NCI-H128 (cell line): ENCODE measurements around the gene GPRIN1.

Experiments
- DNase-seq: peaks from one replicate; lab custom pipeline; 2025; ENCODE audit not compliant: unreplicated experiment; lab: John Stamatoyannopoulos, UW

The GPRIN1 gene

GRCh38 chr5:176609724-176610434 is at the start of gene GPRIN1:
TSS of gene GPRIN1 (minus strand) at chr5:176610156. CDS start at chr5:176599834, 10,322 bp downstream.
- peak; percentile 12 for DNase-seq

GRCh38 chr5:176659512-176659839 is 49.5 kb upstream of the GPRIN1 start:
- no peak for DNase-seq

DNA sequence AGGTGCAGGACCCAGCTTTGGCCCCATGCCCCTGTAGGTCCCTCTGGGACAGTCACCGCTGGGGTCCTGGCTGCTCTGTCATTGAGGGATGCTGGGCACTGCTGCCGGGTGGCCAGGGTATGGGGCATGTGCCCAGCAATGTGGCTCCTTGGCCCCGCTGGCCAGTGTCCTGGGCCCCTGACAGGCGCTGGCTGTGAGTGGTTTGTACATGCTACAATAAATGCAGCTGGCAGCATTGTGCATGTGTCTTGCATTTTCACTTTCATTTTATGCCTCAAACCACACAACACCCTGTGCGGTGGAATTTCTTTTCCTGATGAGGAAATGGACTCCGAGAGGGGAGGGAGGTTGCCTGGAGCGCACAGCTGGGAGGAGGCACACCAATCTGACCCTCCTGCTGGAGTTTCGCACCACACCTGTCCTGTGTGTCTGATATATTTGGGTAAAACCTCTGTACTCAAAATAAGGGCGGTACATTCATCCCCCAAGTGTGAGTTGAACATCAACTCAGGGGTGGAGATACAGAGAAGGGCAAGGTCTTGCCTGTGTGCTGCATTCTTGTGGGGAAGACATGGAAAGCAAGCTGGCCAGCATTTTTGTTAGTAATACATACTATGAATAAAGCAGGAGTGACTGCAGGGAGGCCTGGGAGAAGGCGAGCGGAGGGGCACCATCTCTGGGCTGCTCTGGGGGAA is 49.0 kb upstream of the GPRIN1 start:
- no peak for DNase-seq

DNA sequence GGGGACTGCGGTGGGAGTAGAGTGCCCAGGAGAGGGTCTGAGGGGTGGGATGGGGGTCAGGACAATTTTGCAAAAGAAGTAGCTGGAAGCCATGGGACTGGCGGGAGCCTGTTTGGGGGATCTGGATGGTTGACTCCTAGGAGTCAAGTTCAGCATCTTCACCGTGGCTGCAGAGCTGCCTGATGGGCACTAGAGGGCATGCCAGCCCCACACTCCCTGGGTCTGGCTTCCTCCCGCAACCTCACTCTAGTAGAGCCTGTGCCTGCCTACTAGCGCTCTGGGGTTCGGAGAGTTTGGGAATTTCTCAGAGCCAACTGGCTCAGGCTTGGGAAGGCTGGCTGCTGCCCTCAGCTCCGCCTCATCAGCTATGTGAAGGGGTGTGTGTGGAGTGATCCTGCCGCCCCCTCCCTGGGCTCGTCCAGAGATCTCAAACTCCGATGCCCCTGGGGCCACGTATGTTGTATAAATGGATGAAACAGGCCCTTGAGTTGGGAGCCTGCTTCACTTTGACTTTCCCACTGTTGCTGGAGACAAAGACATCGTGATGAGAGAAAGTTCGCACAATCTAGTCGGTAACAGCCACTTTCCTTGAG is 48.1 kb upstream of the GPRIN1 start:
- peak; percentile 42 for DNase-seq

- DNase-seq: no peak
These were observed 46.6 kb upstream of the GPRIN1 start for GRCh38 chr5:176656467-176656990.

- DNase-seq: no peak
These were observed 44.9 kb upstream of the GPRIN1 start for GRCh38 chr5:176654856-176655255.

GRCh38 chr5:176653401-176654385 is 43.7 kb upstream of the GPRIN1 start:
- no peak for DNase-seq

DNA sequence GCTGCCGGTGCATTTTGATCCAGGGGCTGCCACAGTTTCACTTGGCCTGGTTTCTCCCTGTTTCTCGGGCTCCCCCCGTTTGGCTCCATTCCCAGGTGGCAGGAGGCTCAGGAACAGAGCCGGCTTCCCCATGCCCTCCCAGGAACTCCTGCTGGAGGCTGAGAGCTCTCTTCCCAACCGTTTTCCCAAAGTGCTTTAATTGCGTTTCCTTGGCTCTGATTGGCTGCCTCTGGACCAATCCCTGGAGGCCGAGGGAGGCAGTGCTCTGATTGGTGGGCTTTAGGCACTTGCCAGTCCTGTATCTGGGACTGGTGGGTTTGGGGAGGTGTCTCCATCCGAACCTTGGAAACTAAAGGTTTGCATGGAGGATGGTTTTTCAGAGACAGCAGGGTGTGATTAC is 42.2 kb upstream of the GPRIN1 start:
- no peak for DNase-seq

GRCh38 chr5:176651472-176651980 is 41.6 kb upstream of the GPRIN1 start:
- no peak for DNase-seq

DNA sequence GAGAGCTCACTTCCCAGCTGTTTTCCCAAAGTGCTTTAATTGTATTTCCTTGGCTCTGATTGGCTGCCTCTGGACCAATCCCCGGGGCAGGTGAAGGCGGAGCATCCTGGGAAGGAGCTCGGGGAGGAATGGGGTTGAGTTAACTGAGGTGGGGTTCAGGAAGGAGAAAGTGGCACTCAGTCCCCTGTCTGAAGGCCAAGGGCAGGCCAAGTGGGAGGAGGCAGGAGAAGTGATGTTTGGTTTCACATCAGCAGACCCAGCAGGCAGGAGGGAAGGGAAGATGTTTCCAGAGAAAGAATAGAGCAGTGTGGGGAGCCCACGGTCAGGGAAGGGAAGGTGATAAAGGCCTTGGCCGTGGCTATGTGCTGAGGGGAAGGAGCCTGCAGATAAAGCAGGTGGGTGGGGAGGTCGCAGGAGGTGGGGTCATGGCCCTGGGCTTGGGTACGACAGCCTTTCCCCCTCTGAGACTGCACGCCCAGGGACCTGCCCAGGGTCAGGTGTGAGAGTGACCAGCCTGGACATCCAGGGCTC is 40.5 kb upstream of the GPRIN1 start:
- DNase-seq: no peak

- DNase-seq: no peak
These were observed 38.7 kb upstream of the GPRIN1 start for GRCh38 chr5:176648474-176649194.

- no peak for DNase-seq
These were observed 38.0 kb upstream of the GPRIN1 start for GRCh38 chr5:176647843-176648473.

GRCh38 chr5:176647030-176647842 is 37.3 kb upstream of the GPRIN1 start, which contains the start of gene TSPAN17:
TSS of gene TSPAN17 (plus strand) at chr5:176647484. CDS start at chr5:176647616, 132 bp downstream.
- DNase-seq: peak; percentile 94

GRCh38 chr5:176646707-176647029 is 36.7 kb upstream of the GPRIN1 start:
- DNase-seq: no peak

- DNase-seq: no peak
These were observed 36.2 kb upstream of the GPRIN1 start for GRCh38 chr5:176646049-176646706.

DNA sequence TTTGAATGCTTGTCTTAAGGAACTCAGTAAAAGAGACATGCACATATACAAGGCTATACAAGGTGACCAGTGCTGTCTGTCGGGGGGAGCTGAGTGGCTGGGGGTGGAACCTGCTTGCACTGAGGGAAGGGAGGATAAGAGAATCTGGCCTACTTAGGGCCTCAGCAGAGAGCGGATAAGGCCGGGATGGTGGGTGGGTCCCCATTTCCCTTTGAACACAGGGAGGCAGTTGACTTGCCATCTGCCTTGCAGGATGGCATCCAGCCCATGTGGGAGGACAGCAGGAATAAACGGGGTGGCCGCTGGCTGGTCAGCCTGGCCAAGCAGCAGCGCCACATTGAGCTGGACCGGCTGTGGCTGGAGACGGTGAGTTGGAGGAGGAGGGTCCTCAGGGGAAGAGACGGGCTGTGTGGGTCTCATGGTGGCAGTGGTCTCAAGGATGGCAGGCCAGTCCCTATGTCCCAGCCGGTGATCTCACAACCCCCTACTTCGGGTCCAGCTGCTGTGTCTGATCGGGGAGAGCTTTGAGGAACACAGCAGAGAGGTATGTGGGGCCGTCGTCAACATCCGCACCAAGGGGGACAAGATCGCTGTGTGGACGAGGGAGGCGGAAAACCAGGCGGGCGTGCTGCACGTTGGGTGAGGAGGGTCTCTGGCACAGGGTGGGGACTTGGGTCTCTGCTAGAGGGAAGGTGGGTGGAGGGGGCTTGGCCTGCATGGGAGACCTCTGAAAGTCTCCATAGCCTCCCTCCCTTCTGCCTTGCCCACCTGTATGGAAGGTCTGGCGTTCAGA is 35.1 kb upstream of the GPRIN1 start:
- DNase-seq: no peak

DNA sequence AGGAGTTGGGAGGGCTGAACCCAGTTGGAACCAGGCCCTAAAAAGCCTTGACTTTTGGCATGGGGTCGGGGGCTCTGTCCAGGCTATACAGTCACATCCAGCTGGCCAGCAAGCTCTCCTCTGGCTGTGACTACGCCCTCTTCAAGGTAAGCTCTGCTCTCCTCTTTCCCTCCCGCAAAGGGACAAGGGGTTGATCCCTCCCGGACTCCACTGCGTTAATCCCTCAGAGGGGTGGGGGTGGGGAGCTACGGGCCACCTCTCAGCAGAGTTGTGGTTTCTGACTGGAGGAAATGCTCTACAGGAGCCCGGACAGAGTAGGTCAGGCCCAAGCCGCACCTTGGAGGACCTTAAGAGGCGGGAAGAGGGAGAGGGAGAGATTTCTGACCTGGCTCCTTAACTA is 34.3 kb upstream of the GPRIN1 start:
- DNase-seq: no peak
